Inflammatory macrophage (primary cell): ENCODE measurements around the gene SPEN.
"Not testable (repeated sequence)": the region's sequence is repeated elsewhere in the genome, so short reads cannot be mapped to it uniquely, and the experiment has no call there.

Experiments
- DNase-seq, 2 donors: peaks; one replicate each; pipeline ENCODE4 v3.0.0-alpha.2; 2020 to 2022

The SPEN gene

GRCh38 chr1:15899266-15899665, 51.8 kb downstream of the SPEN start:
- no peak for DNase-seq

- no peak for DNase-seq
Measured at GRCh38 chr1:15900662-15901279, 53.3 kb downstream of the SPEN start.

- DNase-seq: no peak
Measured at GRCh38 chr1:15902882-15903281, 55.4 kb downstream of the SPEN start.

DNA sequence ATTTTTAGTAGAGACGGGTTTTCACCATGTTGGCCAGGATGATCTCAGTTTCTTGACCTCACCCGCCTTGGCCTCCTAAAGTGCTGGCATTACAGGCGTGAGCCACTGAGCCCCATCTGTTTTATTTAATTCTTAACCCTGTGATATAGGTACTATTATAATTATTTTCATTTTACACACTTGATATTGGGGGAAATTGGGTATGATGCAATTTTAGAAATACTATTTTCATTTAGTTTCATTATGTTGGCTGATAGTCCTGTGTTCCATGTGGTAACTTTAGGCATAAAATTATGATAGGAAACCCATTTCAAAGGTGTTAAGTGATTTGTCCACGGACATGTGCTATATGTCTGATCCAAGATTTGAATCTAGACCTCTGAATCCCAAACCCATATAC, 61.1 kb downstream of the SPEN start:
- DNase-seq: no peak

- DNase-seq: no peak
Measured at GRCh38 chr1:15911141-15911540, 63.6 kb downstream of the SPEN start.

DNA sequence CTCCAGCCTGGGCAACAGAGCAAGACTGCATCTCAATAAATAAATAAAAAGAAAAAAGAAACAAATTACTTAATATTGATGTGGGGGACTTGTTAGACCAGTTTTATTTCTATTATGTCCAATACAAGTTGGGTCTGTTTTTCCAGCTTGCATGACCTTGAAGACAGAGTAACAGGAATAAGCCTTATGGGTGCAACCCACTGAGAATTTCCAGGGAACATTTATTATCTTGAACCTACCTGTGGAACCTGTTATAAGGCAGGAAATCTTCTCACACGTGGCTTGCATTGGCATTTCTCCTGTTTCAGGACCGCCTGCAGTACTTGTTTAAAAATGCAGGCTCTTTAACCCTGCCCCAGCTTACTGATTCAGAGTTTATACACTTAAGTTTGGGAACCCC, 64.4 kb downstream of the SPEN start:
- DNase-seq: no peak

- not testable (repeated sequence) for DNase-seq
Measured at GRCh38 chr1:15913607-15914006, 66.1 kb downstream of the SPEN start.

DNA sequence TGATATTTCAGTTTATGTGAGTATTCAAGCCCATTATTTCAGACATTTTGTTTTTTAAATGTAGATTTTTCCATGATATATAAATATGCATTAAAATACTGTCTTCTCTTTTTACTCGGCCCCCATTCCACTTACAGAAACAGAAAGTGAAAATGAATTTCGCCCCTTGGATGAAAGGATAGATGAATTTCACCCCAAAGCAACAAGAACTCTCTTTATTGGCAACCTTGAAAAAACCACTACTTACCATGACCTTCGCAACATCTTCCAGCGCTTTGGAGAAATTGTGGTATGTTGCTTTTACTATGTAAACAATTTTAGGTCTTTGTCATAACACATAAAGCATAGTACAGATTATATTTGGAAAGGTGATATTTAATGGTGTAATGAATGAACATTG, 68.5 kb downstream of the SPEN start:
- no peak for DNase-seq

GRCh38 chr1:15916417-15916816, 68.9 kb downstream of the SPEN start:
- no peak for DNase-seq

GRCh38 chr1:15916916-15917315, 69.4 kb downstream of the SPEN start:
- DNase-seq: no peak

GRCh38 chr1:15918962-15919715, 71.6 kb downstream of the SPEN start:
- DNase-seq: no peak

- no peak for DNase-seq
Measured at GRCh38 chr1:15923241-15923640, 75.7 kb downstream of the SPEN start.

- DNase-seq: not testable (repeated sequence)
Measured at GRCh38 chr1:15926448-15926847, 78.9 kb downstream of the SPEN start.

DNA sequence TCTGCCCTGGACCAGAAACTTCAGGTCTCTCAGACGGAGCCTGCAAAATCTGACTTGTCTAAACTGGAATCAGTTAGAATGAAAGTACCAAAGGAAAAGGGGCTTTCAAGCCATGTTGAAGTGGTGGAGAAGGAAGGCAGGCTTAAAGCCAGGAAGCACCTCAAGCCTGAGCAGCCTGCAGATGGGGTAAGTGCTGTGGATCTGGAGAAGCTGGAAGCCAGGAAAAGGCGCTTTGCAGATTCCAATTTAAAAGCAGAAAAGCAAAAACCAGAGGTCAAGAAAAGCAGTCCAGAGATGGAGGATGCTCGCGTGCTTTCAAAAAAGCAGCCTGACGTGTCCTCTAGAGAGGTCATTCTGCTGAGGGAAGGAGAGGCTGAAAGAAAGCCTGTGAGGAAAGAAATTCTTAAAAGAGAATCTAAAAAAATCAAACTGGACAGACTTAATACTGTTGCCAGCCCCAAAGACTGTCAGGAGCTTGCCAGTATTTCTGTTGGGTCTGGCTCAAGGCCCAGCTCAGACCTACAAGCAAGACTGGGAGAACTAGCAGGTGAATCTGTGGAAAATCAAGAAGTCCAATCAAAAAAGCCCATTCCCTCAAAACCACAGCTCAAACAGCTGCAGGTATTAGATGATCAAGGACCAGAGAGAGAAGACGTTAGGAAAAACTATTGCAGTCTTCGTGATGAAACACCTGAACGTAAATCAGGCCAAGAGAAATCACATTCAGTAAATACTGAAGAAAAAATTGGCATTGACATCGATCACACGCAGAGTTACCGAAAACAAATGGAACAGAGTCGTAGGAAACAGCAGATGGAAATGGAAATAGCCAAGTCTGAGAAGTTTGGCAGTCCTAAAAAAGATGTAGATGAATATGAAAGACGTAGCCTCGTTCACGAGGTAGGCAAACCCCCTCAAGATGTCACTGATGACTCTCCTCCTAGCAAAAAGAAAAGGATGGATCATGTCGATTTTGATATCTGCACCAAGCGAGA, 81.8 kb downstream of the SPEN start:
- no peak for DNase-seq

DNA sequence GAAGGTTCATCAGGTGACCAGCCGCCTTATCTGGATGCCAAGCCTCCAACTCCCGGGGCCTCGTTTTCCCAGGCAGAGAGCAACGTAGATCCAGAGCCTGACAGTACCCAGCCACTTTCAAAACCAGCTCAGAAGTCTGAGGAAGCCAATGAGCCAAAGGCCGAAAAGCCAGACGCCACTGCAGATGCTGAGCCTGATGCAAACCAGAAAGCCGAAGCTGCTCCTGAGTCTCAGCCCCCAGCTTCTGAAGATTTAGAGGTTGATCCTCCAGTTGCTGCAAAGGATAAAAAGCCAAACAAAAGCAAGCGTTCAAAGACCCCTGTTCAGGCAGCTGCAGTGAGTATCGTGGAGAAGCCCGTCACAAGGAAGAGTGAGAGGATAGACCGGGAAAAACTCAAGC, 83.9 kb downstream of the SPEN start:
- DNase-seq: no peak

DNA sequence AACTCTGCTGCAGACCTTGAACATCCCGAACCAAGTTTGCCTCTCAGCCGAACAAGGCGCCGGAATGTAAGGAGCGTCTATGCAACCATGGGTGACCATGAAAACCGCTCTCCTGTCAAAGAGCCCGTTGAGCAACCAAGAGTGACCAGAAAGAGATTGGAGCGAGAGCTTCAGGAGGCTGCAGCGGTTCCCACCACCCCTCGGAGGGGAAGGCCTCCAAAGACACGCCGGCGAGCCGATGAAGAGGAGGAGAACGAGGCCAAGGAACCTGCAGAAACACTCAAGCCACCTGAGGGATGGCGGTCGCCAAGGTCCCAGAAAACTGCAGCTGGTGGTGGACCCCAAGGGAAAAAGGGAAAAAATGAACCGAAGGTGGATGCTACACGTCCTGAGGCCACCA, 84.4 kb downstream of the SPEN start:
- DNase-seq: no peak

- DNase-seq: no peak
Measured at GRCh38 chr1:15932612-15933011, 85.1 kb downstream of the SPEN start.

GRCh38 chr1:15933684-15934083, 86.2 kb downstream of the SPEN start:
- DNase-seq: no peak

DNA sequence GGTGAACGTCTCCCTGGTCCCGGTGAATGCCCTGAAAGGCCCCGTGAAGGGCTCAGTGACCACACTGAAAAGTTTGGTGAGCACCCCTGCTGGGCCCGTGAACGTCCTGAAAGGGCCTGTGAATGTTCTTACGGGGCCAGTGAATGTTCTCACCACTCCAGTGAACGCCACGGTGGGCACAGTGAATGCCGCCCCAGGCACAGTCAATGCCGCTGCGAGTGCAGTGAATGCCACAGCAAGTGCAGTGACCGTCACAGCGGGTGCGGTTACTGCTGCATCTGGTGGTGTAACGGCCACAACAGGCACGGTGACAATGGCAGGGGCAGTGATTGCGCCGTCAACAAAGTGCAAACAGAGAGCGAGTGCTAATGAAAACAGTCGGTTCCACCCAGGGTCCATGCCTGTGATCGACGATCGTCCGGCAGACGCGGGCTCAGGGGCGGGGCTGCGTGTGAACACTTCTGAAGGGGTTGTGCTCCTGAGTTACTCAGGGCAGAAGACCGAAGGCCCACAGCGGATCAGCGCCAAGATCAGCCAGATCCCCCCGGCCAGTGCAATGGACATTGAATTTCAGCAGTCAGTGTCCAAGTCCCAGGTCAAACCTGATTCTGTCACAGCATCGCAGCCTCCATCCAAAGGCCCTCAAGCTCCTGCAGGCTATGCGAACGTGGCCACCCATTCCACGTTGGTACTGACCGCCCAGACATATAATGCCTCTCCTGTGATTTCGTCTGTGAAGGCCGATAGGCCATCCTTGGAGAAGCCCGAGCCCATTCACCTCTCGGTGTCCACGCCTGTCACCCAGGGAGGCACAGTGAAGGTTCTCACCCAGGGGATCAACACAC, 86.9 kb downstream of the SPEN start:
- no peak for DNase-seq

GRCh38 chr1:15935056-15935950, 87.8 kb downstream of the SPEN start:
- DNase-seq: no peak

GRCh38 chr1:15936025-15936424, 88.5 kb downstream of the SPEN start:
- no peak for DNase-seq
